Activated T-cell treated with anti-CD3 and anti-CD28 coated beads, Interleukin-2, amount 50 U/mL, for 72 hours (primary cell): ENCODE measurements around the gene DPPA3. TPM values are rescaled to one million over a fixed set of nuclear protein-coding genes. Genes with fewer than 3 reads are reported as not detected.
"Not testable (repeated sequence)": the region's sequence is repeated elsewhere in the genome, so short reads cannot be mapped to it uniquely, and the experiment has no call there.

Experiments
- ATAC-seq, 2 donors: fragments of 150-1000 bp; cut with Tn5 transposase; replicated peaks in 1 of 2; 2 replicates each; pipeline ENCODE4 v1.10.0; 2021; ENCODE audit warnings: moderate library complexity in 2 of 2, mild to moderate bottlenecking in 1 of 2
- DNase-seq, 2 donors: peaks; one replicate each; pipeline ENCODE4 v3.0.0; 2021 to 2022; ENCODE audit warnings: mixed read lengths in 1 of 2
- H3K27ac Mint-ChIP-seq: one replicate; pipeline ENCODE4 v1.8.0; 2022; ENCODE audit warnings: mild to moderate bottlenecking, moderate library complexity, mixed read lengths
- H3K27me3 Mint-ChIP-seq: one replicate; pipeline ENCODE4 v1.8.0; 2022; ENCODE audit warnings: low read depth, mixed read lengths
- H3K36me3 Mint-ChIP-seq, 2 donors: one replicate each; pipeline ENCODE4 v1.8.0; 2022; ENCODE audit warnings: mixed read lengths in 2 of 2, mild to moderate bottlenecking in 1 of 2; ENCODE audit not compliant: insufficient read depth in 2 of 2
- H3K4me1 Mint-ChIP-seq: one replicate; pipeline ENCODE4 v1.8.0; 2022; ENCODE audit warnings: low read depth, mixed read lengths
- H3K4me3 Mint-ChIP-seq, 2 donors: one replicate each; pipeline ENCODE4 v1.8.0; 2022; ENCODE audit warnings: mild to moderate bottlenecking in 2 of 2, mixed read lengths in 2 of 2, moderate library complexity in 2 of 2
- H3K9me3 Mint-ChIP-seq, 2 donors: one replicate each; pipeline ENCODE4 v1.8.0; 2022; ENCODE audit warnings: mixed read lengths in 2 of 2
- total RNA-seq, 2 donors: library from RNA; stranded (reverse); gene quantifications; one replicate each; pipeline ENCODE4 v1.2.3, GENCODE V29; 2022

The DPPA3 gene
- total RNA-seq, 2 donors from 2014 or later: not detected

- Mint-ChIP-seq H3K9me3 (no peaks in the 10 kb centered on the region), H3K27me3 (peaks cover 17% of the 10 kb centered on the region)
Observed at GRCh38 chr12:7695566-7696197, 15.6 kb upstream of the DPPA3 start, which contains the start of gene GDF3. Gene GDF3 (minus strand): TSS chr12:7695775. CDS start chr12:7695728, 47 bp downstream.

GRCh38 chr12:7705846-7706245 lies 5.4 kb upstream of the DPPA3 start:
- ATAC-seq: no peak
- Mint-ChIP-seq H3K4me3 (no peak overlapping the region), H3K9me3 (no peaks in the 10 kb centered on the region), H3K4me1 (no peaks in the 10 kb centered on the region), H3K36me3 (no peaks in the 10 kb centered on the region), H3K27me3 (no peaks in the 10 kb centered on the region), H3K27ac (no peak overlapping the region)
- DNase-seq: no peak

More at GRCh38 chr12:7695566-7696197, 15.6 kb upstream of the DPPA3 start, which contains the start of gene GDF3:
- H3K36me3 Mint-ChIP-seq: no peaks in the 10 kb centered on the region
- ATAC-seq (no peak), DNase-seq (no peak)
- H3K27ac Mint-ChIP-seq: no peak within 1 kb of the TSS
- H3K4me1 Mint-ChIP-seq: no peaks in the 10 kb centered on the region
- H3K4me3 Mint-ChIP-seq: peak within 1 kb of the TSS in 1 of 2 donors; percentile 30

GRCh38 chr12:7709969-7710675 lies 1.1 kb upstream of the DPPA3 start:
- Mint-ChIP-seq H3K9me3 (no peaks in the 10 kb centered on the region), H3K27me3 (no peaks in the 10 kb centered on the region), H3K36me3 (no peaks in the 10 kb centered on the region), H3K4me1 (no peaks in the 10 kb centered on the region), H3K4me3 (no peak overlapping the region), H3K27ac (no peak overlapping the region)
- DNase-seq: no peak
- ATAC-seq: no peak

- no peaks in the 10 kb centered on the region for H3K27me3 Mint-ChIP-seq
- H3K27ac Mint-ChIP-seq: no peak overlapping the region
- no peaks in the 10 kb centered on the region for H3K9me3 Mint-ChIP-seq
- H3K36me3 Mint-ChIP-seq: no peaks in the 10 kb centered on the region
- no peaks in the 10 kb centered on the region for H3K4me1 Mint-ChIP-seq
- no peak for ATAC-seq
- DNase-seq: no peak
- H3K4me3 Mint-ChIP-seq: no peak overlapping the region
Observed at GRCh38 chr12:7712841-7713442, 1.7 kb downstream of the DPPA3 start.

GRCh38 chr12:7716381-7716780 lies 5.1 kb downstream of the DPPA3 start:
- DNase-seq (no peak), ATAC-seq (peak in 1 of 2 donors; percentile 26)
- Mint-ChIP-seq H3K27me3 (no peaks in the 10 kb centered on the region), H3K4me3 (no peak overlapping the region), H3K4me1 (no peaks in the 10 kb centered on the region), H3K27ac (no peak overlapping the region), H3K9me3 (no peaks in the 10 kb centered on the region), H3K36me3 (no peaks in the 10 kb centered on the region)

GRCh38 chr12:7719946-7720730 lies 8.9 kb downstream of the DPPA3 start:
- H3K27ac Mint-ChIP-seq: no peak overlapping the region
- DNase-seq: no peak
- no peaks in the 10 kb centered on the region for H3K36me3 Mint-ChIP-seq
- ATAC-seq: no peak
- no peaks in the 10 kb centered on the region for H3K27me3 Mint-ChIP-seq
- no peaks in the 10 kb centered on the region for H3K4me1 Mint-ChIP-seq
- H3K9me3 Mint-ChIP-seq: no peaks in the 10 kb centered on the region
- H3K4me3 Mint-ChIP-seq: no peak overlapping the region

GRCh38 chr12:7723926-7724325 lies 12.7 kb downstream of the DPPA3 start:
- Mint-ChIP-seq H3K9me3 (no peaks in the 10 kb centered on the region), H3K4me1 (no peaks in the 10 kb centered on the region), H3K27me3 (no peaks in the 10 kb centered on the region), H3K4me3 (no peak overlapping the region), H3K27ac (no peak overlapping the region), H3K36me3 (no peaks in the 10 kb centered on the region)
- ATAC-seq: no peak
- no peak for DNase-seq

GRCh38 chr12:7729746-7730145 lies 18.5 kb downstream of the DPPA3 start:
- Mint-ChIP-seq H3K4me3 (no peak overlapping the region), H3K27me3 (no peaks in the 10 kb centered on the region), H3K27ac (no peak overlapping the region), H3K36me3 (no peaks in the 10 kb centered on the region), H3K9me3 (no peaks in the 10 kb centered on the region), H3K4me1 (no peaks in the 10 kb centered on the region)
- ATAC-seq (no peak), DNase-seq (no peak)

GRCh38 chr12:7730984-7731383 lies 19.8 kb downstream of the DPPA3 start:
- H3K4me3 Mint-ChIP-seq, H3K4me1 Mint-ChIP-seq, H3K36me3 Mint-ChIP-seq, H3K27me3 Mint-ChIP-seq, DNase-seq, ATAC-seq, H3K27ac Mint-ChIP-seq, H3K9me3 Mint-ChIP-seq: not testable (repeated sequence)

- no peak for DNase-seq
- Mint-ChIP-seq H3K27ac (no peak overlapping the region), H3K27me3 (no peaks in the 10 kb centered on the region), H3K36me3 (no peaks in the 10 kb centered on the region), H3K4me1 (no peaks in the 10 kb centered on the region), H3K9me3 (no peaks in the 10 kb centered on the region), H3K4me3 (no peak overlapping the region)
- no peak for ATAC-seq
Observed at GRCh38 chr12:7731486-7731885, 20.3 kb downstream of the DPPA3 start.

GRCh38 chr12:7732993-7733392 lies 21.8 kb downstream of the DPPA3 start:
- Mint-ChIP-seq H3K4me1 (no peaks in the 10 kb centered on the region), H3K36me3 (no peaks in the 10 kb centered on the region), H3K4me3 (no peak overlapping the region), H3K27ac (no peak overlapping the region), H3K9me3 (no peaks in the 10 kb centered on the region), H3K27me3 (no peaks in the 10 kb centered on the region)
- ATAC-seq (no peak), DNase-seq (no peak)

GRCh38 chr12:7747246-7747645 lies 36.0 kb downstream of the DPPA3 start, which contains the start of gene CLEC4C:
Gene CLEC4C (minus strand): TSS chr12:7747375. CDS start chr12:7747348, 27 bp downstream.
- DNase-seq (no peak), ATAC-seq (no peak)
- Mint-ChIP-seq H3K4me1 (no peaks in the 10 kb centered on the region), H3K4me3 (no peak within 1 kb of the TSS), H3K27ac (no peak within 1 kb of the TSS), H3K36me3 (no peaks in the 10 kb centered on the region), H3K27me3 (no peaks in the 10 kb centered on the region), H3K9me3 (peaks cover 0 to 2% of the 10 kb centered on the region in 2 donors)

GRCh38 chr12:7748852-7749251 lies 37.6 kb downstream of the DPPA3 start:
- DNase-seq: no peak
- Mint-ChIP-seq H3K4me1 (no peaks in the 10 kb centered on the region), H3K4me3 (no peak overlapping the region), H3K9me3 (no peaks in the 10 kb centered on the region), H3K36me3 (no peaks in the 10 kb centered on the region), H3K27ac (no peak overlapping the region), H3K27me3 (no peaks in the 10 kb centered on the region)
- no peak for ATAC-seq
